Sigmoid colon (tissue), 7 donors: Measurements from ENCODE around the gene SRSF5. TPM values are rescaled to one million over a fixed set of nuclear protein-coding genes. Genes with fewer than 3 reads are reported as not detected.
A peak's percentile ranks its signal among the peaks of the same experiment; 100 is the strongest.
"Not testable (repeated sequence)": the region's sequence is repeated elsewhere in the genome, so short reads cannot be mapped to it uniquely, and the experiment has no call there.

Source experiments
- DNase-seq: peaks from one replicate; pipeline ENCODE4 v3.0.0-alpha.2; 2019
- H3K27ac ChIP-seq, 4 donors: fragments of 200-600 bp; sonication (generic); one replicate each; pipeline ENCODE4 v1.5.1; 2016 to 2019; ENCODE audit warnings: mild to moderate bottlenecking in 1 of 4
- H3K27me3 ChIP-seq, 3 donors: fragments of 200-600 bp; sonication (generic); one replicate each; pipeline ENCODE4 v1.5.1; 2019; ENCODE audit warnings: mild to moderate bottlenecking in 1 of 3
- H3K36me3 ChIP-seq, 4 donors: fragments of 200-600 bp; sonication (generic); one replicate each; pipeline ENCODE4 v1.5.1; 2016 to 2019
- H3K4me1 ChIP-seq, 4 donors: fragments of 200-600 bp; sonication (generic); one replicate each; pipeline ENCODE4 v1.5.1; 2017 to 2019
- H3K4me3 ChIP-seq, 4 donors: fragments of 200-600 bp; sonication (generic); one replicate each; pipeline ENCODE4 v1.5.1; 2017 to 2019; ENCODE audit warnings: mild to moderate bottlenecking in 2 of 4, moderate library complexity in 1 of 4
- H3K9me3 ChIP-seq, 4 donors: fragments of 200-600 bp in 3 of 4; sonication (generic) in 3 of 4; one replicate each; pipeline versions ENCODE4 v1.5.1 to v1.6.1; 2013 to 2019
- EP300 ChIP-seq, 4 donors: sonication (generic); formaldehyde crosslinking; IDR thresholded peaks; one replicate each; pipeline ENCODE4 v1.6.1; 2017; ENCODE audit warnings: antibody characterized with exemption in 4 of 4
- POLR2A ChIP-seq, 2 donors: fragments of 450-650 bp; IDR thresholded peaks; one replicate each; pipeline ENCODE4 v1.6.1; 2016; ENCODE audit warnings: antibody characterized with exemption in 2 of 2, mild to moderate bottlenecking in 2 of 2, moderate library complexity in 2 of 2
- POLR2AphosphoS5 ChIP-seq, 4 donors: sonication (generic); formaldehyde crosslinking; IDR thresholded peaks; one replicate each; pipeline ENCODE4 v1.6.1; 2017; ENCODE audit warnings: antibody characterized with exemption in 4 of 4
- WGBS, 2 donors: extraction: QIAGEN DNeasy Blood & Tissue Kit; methylation state at CpG; one replicate each; pipeline ENCODE4 v1.1.7; 2013; 5-methylcytosine and 5-hydroxymethylcytosine counted together
- intact Hi-C: fragments of 100-400 bp; cut with DNase I; formaldehyde crosslinking; loops from one replicate; pipeline ENCODE4 v1.15.1; 2023
- polyA plus RNA-seq, 3 donors: library from polyadenylated mRNA; stranded (reverse); fragments of 200-250 nt; gene quantifications; one replicate each; pipeline ENCODE4 v1.2.3, GENCODE V29; 2013
- total RNA-seq, 4 donors: library from RNA; depleted of rRNA; stranded (reverse); fragments of >200 nt; gene quantifications; one replicate each; pipeline ENCODE4 v1.1.0, GENCODE V29; 2016
- TF ChIP-seq, protein P1 (sequence below), 4 experiments: fragments of 450-650 bp in 3 of 4; fragments of 200-600 bp in 1 of 4; IDR thresholded peaks; one replicate each; pipeline ENCODE4 v1.5.1; 2016 to 2019; ENCODE audit warnings: antibody characterized with exemption in 4 of 4, mild to moderate bottlenecking in 3 of 4, moderate library complexity in 2 of 4
- donor health status: healthy with polysubstance abuse.
- donor health status: Bipolar disorder and iron deficiency.
- donor health status: healthy.

The SRSF5 gene
- 100 to 1,000 TPM; 263 to 366 (median 303) TPM for total RNA-seq
- polyA plus RNA-seq: 100 to 1,000 TPM; 211 to 338 (median 288) TPM

DNA sequence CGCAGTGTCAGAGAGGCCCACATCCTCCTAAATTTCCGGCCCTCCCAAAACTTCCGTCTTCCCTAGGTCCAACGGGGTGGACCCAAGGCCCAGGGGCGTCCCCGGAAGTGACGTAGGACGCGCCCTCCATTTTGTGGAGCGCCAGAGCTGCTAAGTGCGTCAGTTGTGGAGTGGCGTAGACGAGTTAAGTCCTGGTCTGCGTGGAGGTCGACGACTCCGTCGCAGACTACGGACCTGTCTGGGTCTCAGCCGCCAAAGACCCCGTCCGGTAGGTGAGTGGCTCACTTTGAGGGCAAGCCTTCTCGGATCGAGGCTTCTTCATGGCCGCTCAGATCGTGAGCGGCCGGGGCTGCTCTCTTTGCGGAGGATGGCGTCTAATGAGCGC lies at the start of gene SRSF5:
Gene SRSF5 (plus strand): TSS at position 159 of the 385 bp plus-strand sequence. CDS start 1,015 bp downstream, outside the sequence.
- Histone ChIP-seq H3K36me3 (peaks cover 21 to 43% (median 37%) of the 10 kb centered on the region in 4 donors), H3K9me3 (no peaks in the 10 kb centered on the region), H3K4me3 (peak within 1 kb of the TSS; percentile 72 to 99 (median 91)), H3K27ac (peak within 1 kb of the TSS; percentile 98 to 100 (median 100)), H3K27me3 (no peaks in the 10 kb centered on the region), H3K4me1 (peaks cover 0 to 45% (median 41%) of the 10 kb centered on the region in 4 donors)
- TF ChIP-seq EP300 (IDR thresholded peaks at IDR 0.05): peak in 1 of 4 donors; percentile 14
- TF ChIP-seq POLR2AphosphoS5 (IDR thresholded peaks at IDR 0.05): peak; percentile 100
- TF ChIP-seq POLR2A (IDR thresholded peaks at IDR 0.05): peak; percentile 97 to 99
- TF ChIP-seq, protein P1, sequence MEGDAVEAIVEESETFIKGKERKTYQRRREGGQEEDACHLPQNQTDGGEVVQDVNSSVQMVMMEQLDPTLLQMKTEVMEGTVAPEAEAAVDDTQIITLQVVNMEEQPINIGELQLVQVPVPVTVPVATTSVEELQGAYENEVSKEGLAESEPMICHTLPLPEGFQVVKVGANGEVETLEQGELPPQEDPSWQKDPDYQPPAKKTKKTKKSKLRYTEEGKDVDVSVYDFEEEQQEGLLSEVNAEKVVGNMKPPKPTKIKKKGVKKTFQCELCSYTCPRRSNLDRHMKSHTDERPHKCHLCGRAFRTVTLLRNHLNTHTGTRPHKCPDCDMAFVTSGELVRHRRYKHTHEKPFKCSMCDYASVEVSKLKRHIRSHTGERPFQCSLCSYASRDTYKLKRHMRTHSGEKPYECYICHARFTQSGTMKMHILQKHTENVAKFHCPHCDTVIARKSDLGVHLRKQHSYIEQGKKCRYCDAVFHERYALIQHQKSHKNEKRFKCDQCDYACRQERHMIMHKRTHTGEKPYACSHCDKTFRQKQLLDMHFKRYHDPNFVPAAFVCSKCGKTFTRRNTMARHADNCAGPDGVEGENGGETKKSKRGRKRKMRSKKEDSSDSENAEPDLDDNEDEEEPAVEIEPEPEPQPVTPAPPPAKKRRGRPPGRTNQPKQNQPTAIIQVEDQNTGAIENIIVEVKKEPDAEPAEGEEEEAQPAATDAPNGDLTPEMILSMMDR (IDR thresholded peaks at IDR 0.05): no peak
- DNase-seq: peak; percentile 99
- 0% methylated on average over 31 of the region's 31 CpGs for WGBS, 2 donors
- intact Hi-C loops: loop anchor here (2.0 to 10.0 kb wide), 2 partner anchors 156 to 522 kb away; partner anchors contain the start of gene SUSD6

DNA sequence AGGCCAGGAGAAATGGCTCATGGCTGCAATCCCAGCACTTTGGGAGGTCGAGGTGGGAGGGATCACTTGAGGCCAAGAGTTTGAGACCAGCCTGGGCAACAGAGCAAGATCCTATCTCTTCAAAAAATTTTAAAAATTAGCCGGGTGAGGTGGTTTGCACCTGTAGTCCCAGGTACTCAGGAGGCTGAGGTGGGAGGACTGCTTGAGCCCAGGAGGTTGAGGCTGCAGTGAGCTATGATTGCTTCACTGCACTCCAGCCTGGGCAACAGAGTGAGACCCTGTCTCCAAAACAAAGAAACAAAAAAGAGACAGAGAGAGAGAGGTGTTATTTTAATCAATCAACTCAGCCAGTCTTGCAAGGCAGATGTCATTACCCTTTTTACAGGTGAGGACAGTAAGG lies 48.3 kb upstream of the SRSF5 start:
- H3K36me3 ChIP-seq, H3K27me3 ChIP-seq, intact Hi-C loops, DNase-seq, H3K4me3 ChIP-seq, H3K9me3 ChIP-seq: not testable (repeated sequence)
- H3K4me1 ChIP-seq: peaks cover 0 to 36% (median 17%) of the 10 kb centered on the region in 4 donors
- peak overlapping the region in 1 of 4 donors; percentile 45 for H3K27ac ChIP-seq
- WGBS, 2 donors: 88% methylated on average over 2 of the region's 2 CpGs

DNA sequence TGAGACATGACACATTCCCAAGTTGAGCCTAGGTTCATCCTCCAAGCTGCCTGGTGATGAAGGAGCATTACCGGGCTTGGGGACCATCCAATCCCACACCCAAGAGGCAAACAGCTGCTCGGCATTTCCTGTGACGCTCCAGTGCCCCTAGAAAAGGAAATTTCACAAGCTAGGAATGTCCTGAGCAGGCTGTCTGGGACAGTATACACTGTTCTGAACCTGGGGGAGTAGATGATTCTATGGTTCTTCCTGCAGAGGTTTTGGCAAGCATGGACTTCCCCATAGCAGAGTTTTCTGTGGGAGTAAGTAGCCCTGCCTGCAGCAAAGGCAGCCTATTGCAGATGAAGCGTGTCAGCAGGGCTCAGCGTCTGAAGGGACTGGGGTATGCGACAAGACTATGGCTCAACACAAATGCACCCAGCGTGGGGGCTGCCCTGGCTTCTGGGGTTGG lies 47.4 kb upstream of the SRSF5 start:
- 74 to 78% methylated on average over 7 of the region's 7 CpGs for WGBS, 2 donors
- intact Hi-C loops: no loop called here
- DNase-seq: peak; percentile 81
- peaks cover 0 to 36% (median 17%) of the 10 kb centered on the region in 4 donors for H3K4me1 ChIP-seq
- no peak overlapping the region for H3K4me3 ChIP-seq
- H3K27ac ChIP-seq: peak overlapping the region in 3 of 4 donors; percentile 19 to 45 (median 44)
- H3K27me3 ChIP-seq: no peaks in the 10 kb centered on the region
- H3K9me3 ChIP-seq: no peaks in the 10 kb centered on the region
- TF ChIP-seq EP300 (IDR thresholded peaks at IDR 0.05) (peak in 2 of 4 donors; percentile 14 to 80), POLR2A (IDR thresholded peaks at IDR 0.05) (no peak), POLR2AphosphoS5 (IDR thresholded peaks at IDR 0.05) (peak in 2 of 4 donors; percentile 34 to 55)
- TF ChIP-seq, protein P1 (IDR thresholded peaks at IDR 0.05): no peak
- H3K36me3 ChIP-seq: no peaks in the 10 kb centered on the region

DNA sequence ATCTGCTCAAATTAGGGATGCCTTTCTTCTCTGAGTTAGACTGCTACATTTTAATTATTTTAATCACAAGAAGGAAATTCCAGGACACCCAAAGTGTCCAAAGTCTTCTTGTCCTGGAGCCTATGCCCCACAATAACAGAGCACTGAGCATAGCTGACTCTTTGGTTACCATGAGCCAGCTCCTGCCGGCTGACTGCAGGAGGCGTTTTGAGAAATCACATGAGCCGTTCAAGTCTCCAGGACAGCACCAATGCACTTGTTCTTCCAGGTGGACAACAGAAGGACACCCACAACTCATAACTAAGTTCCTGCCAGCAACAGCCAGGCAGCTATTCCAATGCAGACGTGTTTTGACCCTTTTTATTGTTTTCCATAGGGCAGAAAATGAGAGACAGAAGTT lies 46.0 kb upstream of the SRSF5 start:
- no peaks in the 10 kb centered on the region for H3K9me3 ChIP-seq
- intact Hi-C loops: no loop called here
- H3K4me1 ChIP-seq: peaks cover 0 to 28% (median 14%) of the 10 kb centered on the region in 4 donors
- TF ChIP-seq, protein P1 (IDR thresholded peaks at IDR 0.05): no peak
- TF ChIP-seq POLR2AphosphoS5 (IDR thresholded peaks at IDR 0.05) (no peak), EP300 (IDR thresholded peaks at IDR 0.05) (no peak), POLR2A (IDR thresholded peaks at IDR 0.05) (no peak)
- H3K36me3 ChIP-seq: no peaks in the 10 kb centered on the region
- no peak for DNase-seq
- H3K27me3 ChIP-seq: no peaks in the 10 kb centered on the region
- WGBS, 2 donors: 65 to 87% methylated on average over 4 of the region's 4 CpGs
- no peak overlapping the region for H3K27ac ChIP-seq
- no peak overlapping the region for H3K4me3 ChIP-seq

DNA sequence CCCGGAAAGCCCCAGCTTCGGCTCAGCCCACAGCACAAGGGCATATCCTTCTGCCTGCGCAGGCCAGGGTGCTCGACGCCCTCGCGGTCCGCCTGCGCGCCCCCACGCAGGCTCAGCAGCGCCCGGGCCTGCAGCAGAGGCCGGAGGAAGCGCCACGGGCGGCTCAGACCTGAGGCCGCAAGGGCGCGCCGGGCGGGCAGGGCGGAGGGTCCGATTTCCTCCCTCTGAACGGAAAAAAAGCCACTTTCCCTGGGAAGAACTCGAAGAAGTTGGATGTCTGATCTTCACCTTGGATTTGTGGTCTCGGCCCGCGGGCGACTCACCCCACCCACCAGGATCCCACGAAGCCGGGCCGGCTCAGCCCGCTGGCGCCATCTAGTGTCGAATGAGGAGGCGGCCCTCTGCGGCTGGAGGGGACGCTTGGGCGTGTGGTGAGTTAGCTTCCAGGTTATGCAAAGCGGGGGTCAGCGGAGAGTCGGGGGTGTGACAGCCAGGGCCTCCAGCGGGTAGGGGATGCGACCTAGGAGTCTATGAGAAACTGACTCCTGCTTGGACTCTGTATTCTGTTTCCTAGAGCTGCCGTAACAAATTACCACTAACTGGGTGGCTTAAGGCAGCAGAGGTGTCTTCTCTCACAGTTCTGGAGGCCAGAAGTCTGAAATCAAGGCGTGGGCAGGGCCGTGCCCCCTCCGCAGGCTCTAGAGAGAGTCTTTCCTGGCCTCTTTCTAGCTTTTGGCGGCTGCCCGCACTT lies 40.0 kb upstream of the SRSF5 start:
- TF ChIP-seq, protein P1 (IDR thresholded peaks at IDR 0.05): peak; percentile 96 to 98 (median 98)
- no peak for TF ChIP-seq POLR2A (IDR thresholded peaks at IDR 0.05)
- TF ChIP-seq EP300 (IDR thresholded peaks at IDR 0.05): no peak
- TF ChIP-seq POLR2AphosphoS5 (IDR thresholded peaks at IDR 0.05): no peak
- Histone ChIP-seq H3K9me3 (no peaks in the 10 kb centered on the region), H3K27me3 (no peaks in the 10 kb centered on the region), H3K36me3 (no peaks in the 10 kb centered on the region), H3K4me3 (peak overlapping the region in 3 of 4 donors; percentile 35 to 49 (median 43)), H3K27ac (peak overlapping the region; percentile 23 to 66 (median 44)), H3K4me1 (peaks cover 0 to 11% (median 7%) of the 10 kb centered on the region in 4 donors)
- peak; percentile 89 for DNase-seq
- WGBS, 2 donors: 5 to 7% methylated on average over 51 of the region's 51 CpGs
- intact Hi-C loops: loop anchor here (1.0 kb wide), 2 partner anchors 124 to 142 kb away; no protein-coding TSS in a partner anchor
